Measurements from ENCODE around the gene CDCA8.
A peak's percentile ranks its signal among the peaks of the same experiment; 100 is the strongest.

- TF ChIP-seq CTCF (IDR thresholded peaks at IDR 0.05), result peak; percentile 57 to 86 (median 68)
- peak; percentile 99 for TF ChIP-seq POLR2AphosphoS5 (IDR thresholded peaks at IDR 0.05)
- TF ChIP-seq POLR2A (IDR thresholded peaks at IDR 0.05), result no peak
These were observed at the start of gene CDCA8 for GRCh38 chr1:37692078-37692833.
